Naive thymus-derived CD4-positive, alpha-beta T cell (primary cell): ENCODE measurements around the gene MPZL3. TPM values are rescaled to one million over a fixed set of nuclear protein-coding genes. Genes with fewer than 3 reads are reported as not detected.
A peak's percentile ranks its signal among the peaks of the same experiment; 100 is the strongest.
"Not testable (repeated sequence)": the region's sequence is repeated elsewhere in the genome, so short reads cannot be mapped to it uniquely, and the experiment has no call there.

ENCODE experiments used
- ATAC-seq: fragments of 150-1000 bp; cut with Tn5 transposase; 2 replicates; pipeline ENCODE4 v1.10.0; 2021; ENCODE audit warnings: mild to moderate bottlenecking, moderate library complexity
- CTCF ChIA-PET: fragments of 350-600 bp; sonication (Branson Sonifier 250); formaldehyde crosslinking; loops from one replicate; lab custom pipeline; 2021; ENCODE audit warnings: antibody characterized with exemption; lab: Charles Lee
- POLR2A ChIA-PET: fragments of 350-600 bp; sonication (Branson Sonifier 250); formaldehyde crosslinking; loops from one replicate; lab custom pipeline; 2021; ENCODE audit warnings: antibody characterized with exemption, inconsistent platforms; lab: Charles Lee
- DNase-seq, 9 donors: peaks; one replicate each; pipeline versions ENCODE4 v3.0.0 to v3.0.0-alpha.2; 2020 to 2022; ENCODE audit warnings: mixed read lengths in 1 of 9
- H3K27ac ChIP-seq: one replicate; pipeline ENCODE4 v1.7.0; 2013; ENCODE audit warnings: mild to moderate bottlenecking, low read depth, low read length, moderate library complexity
- H3K27me3 ChIP-seq, 2 donors: one replicate each; pipeline ENCODE4 v1.7.0; 2013; ENCODE audit warnings: low read length in 2 of 2, mild to moderate bottlenecking in 2 of 2, moderate library complexity in 2 of 2; ENCODE audit not compliant: control insufficient read depth in 2 of 2, insufficient read depth in 2 of 2
- H3K36me3 ChIP-seq, 3 experiments: 1 replicate in 2 of 3; 2 replicates in 1 of 3; pipeline ENCODE4 v1.7.0; 2013; ENCODE audit warnings: low read length in 3 of 3, mild to moderate bottlenecking in 3 of 3, moderate library complexity in 1 of 3; ENCODE audit not compliant: insufficient read depth in 3 of 3, control insufficient read depth in 2 of 3
- H3K4me1 ChIP-seq, 2 donors: one replicate each; pipeline ENCODE4 v1.7.0; 2013; ENCODE audit warnings: low read length in 2 of 2, mild to moderate bottlenecking in 2 of 2, moderate library complexity in 1 of 2; ENCODE audit not compliant: control insufficient read depth in 2 of 2, insufficient read depth in 2 of 2
- H3K4me3 ChIP-seq: 2 replicates; pipeline ENCODE4 v1.7.0; 2013; ENCODE audit warnings: mild to moderate bottlenecking, low read length
- H3K9me3 ChIP-seq, 3 experiments: 1 replicate in 2 of 3; 2 replicates in 1 of 3; pipeline ENCODE4 v1.7.0; 2013; ENCODE audit warnings: low read length in 3 of 3; ENCODE audit not compliant: control insufficient read depth in 2 of 3
- H3K27ac Mint-ChIP-seq, 9 donors: one replicate each; pipeline ENCODE4 v1.8.0; 2020 to 2022; ENCODE audit warnings: mixed read lengths in 9 of 9, mild to moderate bottlenecking in 8 of 9, moderate library complexity in 5 of 9, inconsistent platforms in 2 of 9
- H3K27me3 Mint-ChIP-seq, 5 donors: one replicate each; pipeline ENCODE4 v1.8.0; 2021 to 2022; ENCODE audit warnings: mixed read lengths in 5 of 5, mild to moderate bottlenecking in 1 of 5
- H3K36me3 Mint-ChIP-seq, 5 donors: one replicate each; pipeline ENCODE4 v1.8.0; 2020 to 2022; ENCODE audit warnings: mixed read lengths in 5 of 5, mild to moderate bottlenecking in 3 of 5, inconsistent platforms in 1 of 5
- H3K4me1 Mint-ChIP-seq, 7 donors: one replicate each; pipeline ENCODE4 v1.8.0; 2020 to 2022; ENCODE audit warnings: mixed read lengths in 7 of 7, mild to moderate bottlenecking in 3 of 7, inconsistent platforms in 1 of 7
- H3K4me3 Mint-ChIP-seq, 10 donors: one replicate each; pipeline ENCODE4 v1.8.0; 2020 to 2022; ENCODE audit warnings: mild to moderate bottlenecking in 10 of 10, mixed read lengths in 10 of 10, moderate library complexity in 6 of 10, inconsistent platforms in 2 of 10
- H3K9me3 Mint-ChIP-seq, 11 donors: one replicate each; pipeline ENCODE4 v1.8.0; 2020 to 2022; ENCODE audit warnings: mixed read lengths in 11 of 11, mild to moderate bottlenecking in 4 of 11, inconsistent platforms in 1 of 11, moderate library complexity in 1 of 11
- intact Hi-C, 2 donors: fragments of 100-400 bp; cut with micrococcal nuclease; formaldehyde crosslinking; loops; one replicate each; pipeline ENCODE4 v1.15.1; 2023
- polyA plus RNA-seq, 2 donors: library from polyadenylated mRNA; unstranded; fragments of 300-500 nt; fragmentation: Illumina TruSeq; gene quantifications; one replicate each; pipeline ENCODE4 v1.2.3, GENCODE V29; 2021
- total RNA-seq, 6 experiments: library from RNA in 5 of 6; stranded (reverse) in 5 of 6; gene quantifications; 1 replicate in 5 of 6; 2 replicates in 1 of 6; pipeline ENCODE4 v1.2.3 and lab custom pipeline; 2021 to 2026

Gene MPZL3
- total and polyA plus RNA-seq, 7 experiments from 2014 or later = 3.6 to 17.4 (median 14.2) TPM

DNA sequence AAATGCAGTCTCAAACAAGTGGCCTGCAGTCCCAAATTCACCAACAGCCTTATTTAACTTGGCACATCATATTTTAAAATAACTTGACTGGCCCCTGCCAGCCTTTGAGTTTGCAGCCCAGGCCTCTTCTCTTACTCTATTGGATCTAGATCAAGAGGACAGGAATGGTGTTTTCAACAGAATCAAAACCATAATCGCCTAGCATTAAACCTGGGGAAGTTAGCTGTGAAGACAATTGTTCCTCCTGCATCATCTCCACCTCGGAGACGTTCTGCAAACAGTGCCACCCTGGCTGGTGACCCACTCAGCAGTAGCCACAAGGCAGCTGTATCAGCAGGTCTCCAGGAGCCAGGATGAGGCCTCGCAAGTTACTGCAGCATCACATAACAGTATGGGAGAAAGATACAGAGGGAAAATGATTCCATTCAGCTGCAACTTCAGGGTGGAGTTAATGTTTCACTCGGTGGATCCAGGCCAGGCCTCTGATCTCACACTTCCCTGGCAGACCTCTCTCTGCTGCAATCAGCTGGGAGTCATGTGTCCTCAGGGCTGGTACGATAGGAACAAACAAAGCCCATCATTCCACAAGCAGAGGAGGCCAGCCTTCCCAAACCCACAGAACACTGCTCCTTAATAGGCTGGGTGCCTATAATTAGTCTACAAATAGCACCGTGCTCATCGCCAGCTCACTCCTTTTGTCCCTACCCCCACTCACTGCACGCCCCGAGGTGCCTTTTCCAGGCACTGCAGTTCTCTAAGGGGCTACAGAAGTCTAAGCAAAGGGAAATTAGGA lies 57.1 kb downstream of the MPZL3 start:
- CTCF ChIA-PET = interaction anchor here (0.7 to 1.4 kb wide), 2 partner anchors 91 to 95 kb away, joined by 3 to 4 read pairs; no protein-coding TSS in a partner anchor
- intact Hi-C loops = no loop called here
- DNase-seq (no peak), ATAC-seq (no peak)
- Mint-ChIP-seq H3K27ac (peak overlapping the region in 3 of 9 donors; percentile 2 to 59 (median 5)), H3K36me3 (peaks cover 10 to 64% (median 37%) of the 10 kb centered on the region in 5 donors), H3K4me1 (peaks cover 5 to 14% (median 11%) of the 10 kb centered on the region in 7 donors), H3K27me3 (peaks cover 0 to 3% (median 0%) of the 10 kb centered on the region in 5 donors), H3K9me3 (peaks cover 0 to 13% (median 6%) of the 10 kb centered on the region in 11 donors), H3K4me3 (no peak overlapping the region)
- Histone ChIP-seq H3K9me3 (no peaks in the 10 kb centered on the region), H3K4me1 (peaks cover 0 to 14% of the 10 kb centered on the region in 2 donors), H3K4me3 (no peak overlapping the region), H3K36me3 (peaks cover 0 to 50% (median 9%) of the 10 kb centered on the region in 3 experiments), H3K27me3 (no peaks in the 10 kb centered on the region), H3K27ac (no peak overlapping the region)
- POLR2A ChIA-PET = no interaction called here

GRCh38 chr11:118193910-118194566 lies 58.1 kb downstream of the MPZL3 start:
- peaks cover 10 to 61% (median 37%) of the 10 kb centered on the region in 5 donors for H3K36me3 Mint-ChIP-seq
- H3K27ac Mint-ChIP-seq = peak overlapping the region in 1 of 9 donors; percentile 40
- peaks cover 0 to 21% (median 6%) of the 10 kb centered on the region in 11 donors for H3K9me3 Mint-ChIP-seq
- H3K4me1 Mint-ChIP-seq = peaks cover 5 to 11% (median 10%) of the 10 kb centered on the region in 7 donors
- H3K36me3 ChIP-seq = peaks cover 0 to 50% (median 9%) of the 10 kb centered on the region in 3 experiments
- intact Hi-C loops = no loop called here
- H3K4me3 ChIP-seq = no peak overlapping the region
- H3K4me1 ChIP-seq = peaks cover 0 to 10% of the 10 kb centered on the region in 2 donors
- H3K4me3 Mint-ChIP-seq = no peak overlapping the region
- ChIA-PET CTCF (interaction anchor here (1.4 kb wide), 1 partner anchor 96 kb away, joined by 4 read pairs; no protein-coding TSS in a partner anchor), POLR2A (no interaction called here)
- no peak overlapping the region for H3K27ac ChIP-seq
- peaks cover 0 to 12% (median 0%) of the 10 kb centered on the region in 5 donors for H3K27me3 Mint-ChIP-seq
- no peak for DNase-seq
- no peak for ATAC-seq
- H3K9me3 ChIP-seq = no peaks in the 10 kb centered on the region
- H3K27me3 ChIP-seq = no peaks in the 10 kb centered on the region

GRCh38 chr11:118192817-118193216 lies 59.3 kb downstream of the MPZL3 start:
- H3K4me1 ChIP-seq, H3K27ac ChIP-seq, intact Hi-C loops, DNase-seq, ATAC-seq, CTCF ChIA-PET, POLR2A ChIA-PET, H3K4me3 ChIP-seq, H3K9me3 ChIP-seq, H3K4me3 Mint-ChIP-seq, H3K4me1 Mint-ChIP-seq, H3K27me3 ChIP-seq: not testable (repeated sequence)
- Mint-ChIP-seq H3K27ac (peak overlapping the region in 2 of 9 donors; percentile 40 to 44), H3K9me3 (peaks cover 0 to 21% (median 6%) of the 10 kb centered on the region in 11 donors), H3K27me3 (peaks cover 0 to 22% (median 5%) of the 10 kb centered on the region in 5 donors), H3K36me3 (peaks cover 10 to 54% (median 37%) of the 10 kb centered on the region in 5 donors)
- peaks cover 0 to 45% (median 9%) of the 10 kb centered on the region in 3 experiments for H3K36me3 ChIP-seq

GRCh38 chr11:118190942-118191506 lies 61.1 kb downstream of the MPZL3 start:
- ATAC-seq, intact Hi-C loops, DNase-seq, H3K27ac ChIP-seq, H3K4me1 Mint-ChIP-seq, POLR2A ChIA-PET, H3K9me3 ChIP-seq, H3K4me3 ChIP-seq, H3K4me3 Mint-ChIP-seq, H3K27ac Mint-ChIP-seq, H3K4me1 ChIP-seq, CTCF ChIA-PET, H3K27me3 ChIP-seq: not testable (repeated sequence)
- H3K9me3 Mint-ChIP-seq = peaks cover 0 to 21% (median 6%) of the 10 kb centered on the region in 11 donors
- peaks cover 0 to 35% (median 17%) of the 10 kb centered on the region in 5 donors for H3K27me3 Mint-ChIP-seq
- H3K36me3 ChIP-seq = peaks cover 0 to 28% (median 0%) of the 10 kb centered on the region in 3 experiments
- peaks cover 10 to 42% (median 33%) of the 10 kb centered on the region in 5 donors for H3K36me3 Mint-ChIP-seq

- Histone ChIP-seq H3K9me3 (no peaks in the 10 kb centered on the region), H3K36me3 (no peaks in the 10 kb centered on the region), H3K27me3 (peaks cover 0 to 3% of the 10 kb centered on the region in 2 donors), H3K4me1 (no peaks in the 10 kb centered on the region), H3K27ac (no peak overlapping the region), H3K4me3 (no peak overlapping the region)
- ATAC-seq (no peak), DNase-seq (no peak)
- H3K4me1 Mint-ChIP-seq = peaks cover 0 to 8% (median 0%) of the 10 kb centered on the region in 7 donors
- H3K27ac Mint-ChIP-seq = no peak overlapping the region
- H3K36me3 Mint-ChIP-seq = peaks cover 0 to 8% (median 7%) of the 10 kb centered on the region in 5 donors
- intact Hi-C loops = no loop called here
- CTCF ChIA-PET = no interaction called here
- H3K9me3 Mint-ChIP-seq = peaks cover 0 to 17% (median 6%) of the 10 kb centered on the region in 11 donors
- peaks cover 12 to 43% (median 24%) of the 10 kb centered on the region in 5 donors for H3K27me3 Mint-ChIP-seq
- POLR2A ChIA-PET = interaction anchor here (0.9 kb wide), 1 partner anchor 18 kb away, joined by 3 read pairs; no protein-coding TSS in a partner anchor
- no peak overlapping the region for H3K4me3 Mint-ChIP-seq
Observed at GRCh38 chr11:118186346-118187107, 65.6 kb downstream of the MPZL3 start.
